Hematopoietic multipotent progenitor cell treated with erythropoietin and hydrocortisone succinate and interleukin-3 and kit ligand, for 4 days (in vitro differentiated cells): Measurements from ENCODE around the gene CELF2.
"Not testable (repeated sequence)": the region's sequence is repeated elsewhere in the genome, so short reads cannot be mapped to it uniquely, and the experiment has no call there.

Source experiments
- DNase-seq: peaks from one replicate; pipeline ENCODE4 v3.0.0-alpha.2; 2015

CELF2 gene

GRCh38 chr10:11017570-11018431 is at the start of gene CELF2:
CELF2 (plus strand) TSS chr10:11017872; CDS start chr10:11018090, 218 bp downstream.
- peak; percentile 61 for DNase-seq

GRCh38 chr10:10968257-10968588 is 49.4 kb upstream of the CELF2 start:
- no peak for DNase-seq

- no peak for DNase-seq
Observed at GRCh38 chr10:10973310-10973709, 44.4 kb upstream of the CELF2 start.

GRCh38 chr10:10975647-10976046 is 42.0 kb upstream of the CELF2 start:
- no peak for DNase-seq

- no peak for DNase-seq
Observed at GRCh38 chr10:10976652-10977051, 41.0 kb upstream of the CELF2 start.

- DNase-seq = no peak
Observed at GRCh38 chr10:10977226-10977956, 40.3 kb upstream of the CELF2 start.

- no peak for DNase-seq
Observed at GRCh38 chr10:10977978-10978377, 39.7 kb upstream of the CELF2 start.

GRCh38 chr10:10985361-10985760 is 32.3 kb upstream of the CELF2 start:
- no peak for DNase-seq

- no peak for DNase-seq
Observed at GRCh38 chr10:10986606-10987005, 31.1 kb upstream of the CELF2 start.

GRCh38 chr10:10987111-10987510 is 30.6 kb upstream of the CELF2 start:
- DNase-seq = no peak

GRCh38 chr10:10989669-10990068 is 28.0 kb upstream of the CELF2 start:
- no peak for DNase-seq

GRCh38 chr10:10991144-10991543 is 26.5 kb upstream of the CELF2 start:
- no peak for DNase-seq

- no peak for DNase-seq
Observed at GRCh38 chr10:10992072-10992471, 25.6 kb upstream of the CELF2 start.

- DNase-seq = no peak
Observed at GRCh38 chr10:10992961-10993714, 24.5 kb upstream of the CELF2 start.

GRCh38 chr10:10993785-10994184 is 23.9 kb upstream of the CELF2 start:
- DNase-seq = no peak

- DNase-seq = no peak
Observed at GRCh38 chr10:10994360-10994759, 23.3 kb upstream of the CELF2 start.

GRCh38 chr10:10995120-10995519 is 22.6 kb upstream of the CELF2 start:
- DNase-seq = no peak

- DNase-seq = peak; percentile 63
Observed at GRCh38 chr10:10996966-10997620, 20.6 kb upstream of the CELF2 start.

GRCh38 chr10:10999501-10999900 is 18.2 kb upstream of the CELF2 start:
- not testable (repeated sequence) for DNase-seq

- no peak for DNase-seq
Observed at GRCh38 chr10:11002485-11002884, 15.2 kb upstream of the CELF2 start.

GRCh38 chr10:11002916-11003315 is 14.8 kb upstream of the CELF2 start:
- DNase-seq = no peak

GRCh38 chr10:11003679-11004078 is 14.0 kb upstream of the CELF2 start:
- DNase-seq = no peak
